Neural cell (in vitro differentiated cells): Measurements from ENCODE around the gene TSNAXIP1. TPM values are rescaled to one million over a fixed set of nuclear protein-coding genes. Genes with fewer than 3 reads are reported as not detected.

Source experiments
- H2AFZ ChIP-seq: fragments of 200-600, 300-800 bp; sonication (generic), shearing (Covaris generic); 2 replicates; pipeline ENCODE4 v1.6.0; 2014; ENCODE audit warnings: low read depth, mild to moderate bottlenecking, antibody characterized with exemption, low read length, moderate library complexity
- H3F3A ChIP-seq: fragments of 200-600 bp; shearing (Covaris generic); 2 replicates; pipeline ENCODE4 v1.6.1; 2016; ENCODE audit warnings: mild to moderate bottlenecking, moderate library complexity, mixed read lengths, antibody characterized with exemption, low read length; ENCODE audit not compliant: insufficient read depth, poor library complexity, severe bottlenecking
- H3K27ac ChIP-seq: fragments of 200-600, 300-800 bp; sonication (generic), shearing (Covaris generic); 2 replicates; pipeline ENCODE4 v1.5.1; 2014; ENCODE audit warnings: mild to moderate bottlenecking, low read length, moderate library complexity
- H3K27me3 ChIP-seq: fragments of 300-800, 200-600 bp; sonication (generic), shearing (Covaris generic); 2 replicates; pipeline ENCODE4 v1.6.0; 2014; ENCODE audit warnings: mild to moderate bottlenecking, low read depth, low read length, moderate library complexity; ENCODE audit not compliant: insufficient read depth
- H3K36me3 ChIP-seq: fragments of 300-800, 200-600 bp; sonication (generic), shearing (Covaris generic); 2 replicates; pipeline ENCODE4 v1.5.1; 2014; ENCODE audit warnings: mild to moderate bottlenecking, antibody characterized with exemption, low read length, moderate library complexity; ENCODE audit not compliant: insufficient read depth
- H3K4me2 ChIP-seq: fragments of 300-800, 200-600 bp; sonication (generic), shearing (Covaris generic); 2 replicates; pipeline ENCODE4 v1.6.0; 2014; ENCODE audit warnings: mild to moderate bottlenecking, low read length
- H3K4me3 ChIP-seq: fragments of 300-800, 200-600 bp; sonication (generic), shearing (Covaris generic); 2 replicates; pipeline ENCODE4 v1.5.1; 2014; ENCODE audit warnings: mild to moderate bottlenecking, low read length, moderate library complexity
- H3K79me2 ChIP-seq: fragments of 200-600 bp; shearing (Covaris generic); replicated peaks from 2 replicates; pipeline ENCODE4 v1.6.0; 2014; ENCODE audit warnings: mild to moderate bottlenecking, low read length, moderate library complexity; ENCODE audit not compliant: insufficient read depth
- H3K9ac ChIP-seq: fragments of 300-800, 200-600 bp; sonication (generic), shearing (Covaris generic); 2 replicates; pipeline ENCODE4 v1.6.1; 2016; ENCODE audit warnings: mild to moderate bottlenecking, low read length, mixed read lengths
- H3K9me2 ChIP-seq: fragments of 200-600 bp; shearing (Covaris generic); 2 replicates; pipeline ENCODE4 v1.6.1; 2016; ENCODE audit warnings: mild to moderate bottlenecking, low read length, mixed read lengths; ENCODE audit not compliant: insufficient read depth
- H3K9me3 ChIP-seq: fragments of 200-600, 300-800 bp; sonication (generic), shearing (Covaris generic); 2 replicates; pipeline ENCODE4 v1.6.1; 2016; ENCODE audit warnings: mild to moderate bottlenecking, mixed run types, low read length, moderate library complexity, mixed read lengths
- H4K20me1 ChIP-seq: fragments of 200-600 bp; shearing (Covaris generic); 2 replicates; pipeline ENCODE4 v1.6.1; 2016; ENCODE audit warnings: mild to moderate bottlenecking, mixed run types; ENCODE audit not compliant: insufficient read depth
- EP300 ChIP-seq: fragments of 450-650 bp; conservative IDR thresholded peaks from 2 replicates; pipeline ENCODE4 v1.6.1; 2014; ENCODE audit warnings: antibody characterized with exemption, mild to moderate bottlenecking, moderate library complexity; ENCODE audit not compliant: poor library complexity, severe bottlenecking
- MXI1 ChIP-seq: fragments of 450-650 bp; conservative IDR thresholded peaks from 2 replicates; pipeline ENCODE4 v1.6.1; 2014; ENCODE audit warnings: antibody characterized with exemption, mild to moderate bottlenecking; ENCODE audit not compliant: poor library complexity, severe bottlenecking
- POLR2AphosphoS5 ChIP-seq: IDR thresholded peaks from 2 replicates; pipeline ENCODE4 v1.6.1; 2012
- polyA plus RNA-seq: library from polyadenylated mRNA; depleted of rRNA; stranded (reverse); fragments of >200 nt; gene quantifications from 2 replicates; pipeline ENCODE4 v1.2.3, GENCODE V29; 2014
- small RNA-seq, 3 experiments: library from RNA; depleted of rRNA; stranded (forward); fragments of <200 nt; gene quantifications; one replicate each; pipeline ENCODE3, GENCODE V24; 2012

TSNAXIP1 gene
- polyA plus RNA-seq, 1 donor from 2014 or later: 31.0 TPM

GRCh38 chr16:67877064-67877463 lies 70.4 kb downstream of the TSNAXIP1 start:
- TF ChIP-seq POLR2AphosphoS5 (no peak), MXI1 (no peak), EP300 (no peak)
- no peaks in the 10 kb centered on the region for H3K27me3 ChIP-seq
- H3K4me2 ChIP-seq: no peak overlapping the region
- no peak overlapping the region for H3K4me3 ChIP-seq
- H3F3A ChIP-seq: no peaks in the 10 kb centered on the region
- no peaks in the 10 kb centered on the region for H3K36me3 ChIP-seq
- no peak overlapping the region for H3K9ac ChIP-seq
- no peak overlapping the region for H2AFZ ChIP-seq
- no peaks in the 10 kb centered on the region for H3K9me3 ChIP-seq
- no peaks in the 10 kb centered on the region for H4K20me1 ChIP-seq
- peaks cover 26% of the 10 kb centered on the region for H3K79me2 ChIP-seq
- H3K27ac ChIP-seq: no peak overlapping the region
- no peaks in the 10 kb centered on the region for H3K9me2 ChIP-seq

Small RNA genes lying within 50 kb of the gene (small RNA-seq; reads per million reads assigned to genes)
- 0 reads per million in 3 experiments for gene AC040162.2

Other genes starting within 250 kb of the TSNAXIP1 start
- gene CTCF, start 244.4 kb upstream of the TSNAXIP1 start, polyA plus RNA-seq: 40.4 and 42.8 TPM in 2 replicates
- 1.8 and 7.1 TPM in 2 replicates for gene CARMIL2, start 161.7 kb upstream of the TSNAXIP1 start, polyA plus RNA-seq
- 98.6 and 108 TPM in 2 replicates for gene ACD, start 146.6 kb upstream of the TSNAXIP1 start, polyA plus RNA-seq
- gene PARD6A, start 145.9 kb upstream of the TSNAXIP1 start, polyA plus RNA-seq: 34.2 and 34.8 TPM in 2 replicates
- gene ENKD1, start 140.1 kb upstream of the TSNAXIP1 start, polyA plus RNA-seq: 29.9 and 36.6 TPM in 2 replicates
- 1.4 and 2.4 TPM in 2 replicates for gene C16orf86, start 140.1 kb upstream of the TSNAXIP1 start, polyA plus RNA-seq
- 88.4 and 106 TPM in 2 replicates for gene GFOD2, start 87.6 kb upstream of the TSNAXIP1 start, polyA plus RNA-seq
- gene RANBP10, start 329 bp upstream of the TSNAXIP1 start, polyA plus RNA-seq: 10.9 and 15.4 TPM in 2 replicates
- gene THAP11, start 35.4 kb downstream of the TSNAXIP1 start, polyA plus RNA-seq: 42.6 and 50.7 TPM in 2 replicates
- gene NUTF2, start 40.0 kb downstream of the TSNAXIP1 start, polyA plus RNA-seq: 98.6 and 144 TPM in 2 replicates
- 104 and 135 TPM in 2 replicates for gene CENPT, start 40.8 kb downstream of the TSNAXIP1 start, polyA plus RNA-seq
- gene EDC4, start 66.2 kb downstream of the TSNAXIP1 start, polyA plus RNA-seq: 66.0 and 81.7 TPM in 2 replicates
- gene NRN1L, start 78.0 kb downstream of the TSNAXIP1 start, polyA plus RNA-seq: 2.2 TPM in 1 of 2 replicates, not detected in the other
- gene PSKH1, start 86.4 kb downstream of the TSNAXIP1 start, polyA plus RNA-seq: 3.8 and 8.1 TPM in 2 replicates
- gene CTRL, start 125.0 kb downstream of the TSNAXIP1 start, polyA plus RNA-seq: 3.2 and 3.8 TPM in 2 replicates
- 33.6 and 46.4 TPM in 2 replicates for gene PSMB10, start 130.0 kb downstream of the TSNAXIP1 start, polyA plus RNA-seq
- gene LCAT, start 137.2 kb downstream of the TSNAXIP1 start, polyA plus RNA-seq: 0.32 TPM in 1 of 2 replicates, not detected in the other
- gene SLC12A4, start 161.7 kb downstream of the TSNAXIP1 start, polyA plus RNA-seq: 0.11 TPM in 1 of 2 replicates, not detected in the other
- not detected in 2 replicates for gene DPEP3, start 173.6 kb downstream of the TSNAXIP1 start, polyA plus RNA-seq
- gene DPEP2, start 192.6 kb downstream of the TSNAXIP1 start, polyA plus RNA-seq: not detected in 2 replicates
- not detected in 2 replicates for gene DPEP2NB, start 209.0 kb downstream of the TSNAXIP1 start, polyA plus RNA-seq
- 13.9 and 18.0 TPM in 2 replicates for gene DDX28, start 216.3 kb downstream of the TSNAXIP1 start, polyA plus RNA-seq
- gene DUS2, start 216.4 kb downstream of the TSNAXIP1 start, polyA plus RNA-seq: 22.4 and 22.8 TPM in 2 replicates